ENCODE measurements around the gene CEP57.
"Not testable (repeated sequence)": the region's sequence is repeated elsewhere in the genome, so short reads cannot be mapped to it uniquely, and the experiment has no call there.

DNA sequence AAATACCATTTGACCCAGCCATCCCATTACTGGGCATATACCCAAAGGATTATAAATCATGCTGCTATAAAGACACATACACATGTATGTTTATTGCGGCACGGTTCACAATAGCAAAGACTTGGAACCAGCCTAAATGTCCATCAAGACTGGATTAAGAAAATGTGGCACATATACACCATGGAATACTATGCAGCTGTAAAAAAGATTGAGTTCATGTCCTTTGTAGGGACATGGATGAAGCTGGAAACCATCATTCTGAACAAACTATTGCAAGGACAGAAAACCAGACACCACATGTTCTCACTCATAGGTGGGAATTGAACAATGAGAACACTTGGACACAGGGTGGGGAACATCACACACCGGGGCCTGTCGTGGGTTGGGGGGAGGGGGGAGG, 20.8 kb downstream of the CEP57 start:
- TF ChIP-seq, protein P1, sequence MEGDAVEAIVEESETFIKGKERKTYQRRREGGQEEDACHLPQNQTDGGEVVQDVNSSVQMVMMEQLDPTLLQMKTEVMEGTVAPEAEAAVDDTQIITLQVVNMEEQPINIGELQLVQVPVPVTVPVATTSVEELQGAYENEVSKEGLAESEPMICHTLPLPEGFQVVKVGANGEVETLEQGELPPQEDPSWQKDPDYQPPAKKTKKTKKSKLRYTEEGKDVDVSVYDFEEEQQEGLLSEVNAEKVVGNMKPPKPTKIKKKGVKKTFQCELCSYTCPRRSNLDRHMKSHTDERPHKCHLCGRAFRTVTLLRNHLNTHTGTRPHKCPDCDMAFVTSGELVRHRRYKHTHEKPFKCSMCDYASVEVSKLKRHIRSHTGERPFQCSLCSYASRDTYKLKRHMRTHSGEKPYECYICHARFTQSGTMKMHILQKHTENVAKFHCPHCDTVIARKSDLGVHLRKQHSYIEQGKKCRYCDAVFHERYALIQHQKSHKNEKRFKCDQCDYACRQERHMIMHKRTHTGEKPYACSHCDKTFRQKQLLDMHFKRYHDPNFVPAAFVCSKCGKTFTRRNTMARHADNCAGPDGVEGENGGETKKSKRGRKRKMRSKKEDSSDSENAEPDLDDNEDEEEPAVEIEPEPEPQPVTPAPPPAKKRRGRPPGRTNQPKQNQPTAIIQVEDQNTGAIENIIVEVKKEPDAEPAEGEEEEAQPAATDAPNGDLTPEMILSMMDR (conservative IDR thresholded peaks at IDR 0.05 in 1 of 2, IDR thresholded peaks at IDR 0.05 in 1 of 2; ENCODE audit: low read depth in 1 of 2, low read length in 2 of 2), result not testable (repeated sequence)
- not testable (repeated sequence) for TF ChIP-seq EZH2 (IDR thresholded peaks at IDR 0.05; ENCODE audit: low read length, missing control alignments)

Data from fibroblast of lung (primary cell).